ENCODE results near the gene EVX2.

The EVX2 gene

DNA sequence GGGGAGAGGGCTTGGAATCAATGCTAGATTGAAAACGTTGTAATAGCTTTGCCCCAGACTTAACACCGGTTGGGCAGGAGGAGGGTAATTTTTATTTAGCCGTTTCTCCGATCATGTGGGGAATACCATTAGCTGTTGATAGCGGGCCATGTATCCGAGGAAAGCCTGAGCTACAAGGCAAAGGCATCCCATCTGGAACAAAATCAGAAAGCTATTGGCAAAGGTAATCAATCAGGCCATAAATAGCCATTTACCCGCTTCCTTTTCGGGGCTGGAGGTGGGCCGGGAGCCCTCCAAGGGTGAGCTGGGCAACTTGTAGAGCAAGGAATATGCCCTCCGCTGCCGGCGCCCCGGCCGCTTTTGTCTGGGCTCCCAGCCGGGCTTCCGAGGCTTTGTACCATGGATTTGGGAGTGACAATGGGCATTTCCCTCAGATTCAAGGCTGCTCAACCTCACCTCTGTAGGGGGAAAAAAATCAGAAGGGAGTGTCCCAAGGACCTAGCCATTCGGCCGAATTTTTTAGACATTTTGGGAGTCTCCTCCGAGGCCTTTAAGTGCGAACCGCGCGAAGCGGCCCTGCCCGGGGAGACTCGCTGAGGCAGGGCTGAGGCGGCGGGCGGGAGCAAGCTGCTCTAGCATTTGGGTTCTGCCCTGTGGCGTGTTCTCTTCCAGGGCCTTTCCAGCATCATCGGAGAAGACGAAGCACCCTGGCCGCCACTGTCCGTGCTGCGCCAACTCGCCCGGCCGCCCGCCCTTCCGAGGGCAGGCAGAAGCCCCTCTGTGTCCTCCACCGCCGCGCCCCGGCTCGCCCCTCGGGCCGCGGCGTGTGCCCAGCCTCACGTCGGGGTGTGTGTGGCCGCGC, 37.7 kb upstream of the EVX2 start:
- DNase-seq = no peak

DNA sequence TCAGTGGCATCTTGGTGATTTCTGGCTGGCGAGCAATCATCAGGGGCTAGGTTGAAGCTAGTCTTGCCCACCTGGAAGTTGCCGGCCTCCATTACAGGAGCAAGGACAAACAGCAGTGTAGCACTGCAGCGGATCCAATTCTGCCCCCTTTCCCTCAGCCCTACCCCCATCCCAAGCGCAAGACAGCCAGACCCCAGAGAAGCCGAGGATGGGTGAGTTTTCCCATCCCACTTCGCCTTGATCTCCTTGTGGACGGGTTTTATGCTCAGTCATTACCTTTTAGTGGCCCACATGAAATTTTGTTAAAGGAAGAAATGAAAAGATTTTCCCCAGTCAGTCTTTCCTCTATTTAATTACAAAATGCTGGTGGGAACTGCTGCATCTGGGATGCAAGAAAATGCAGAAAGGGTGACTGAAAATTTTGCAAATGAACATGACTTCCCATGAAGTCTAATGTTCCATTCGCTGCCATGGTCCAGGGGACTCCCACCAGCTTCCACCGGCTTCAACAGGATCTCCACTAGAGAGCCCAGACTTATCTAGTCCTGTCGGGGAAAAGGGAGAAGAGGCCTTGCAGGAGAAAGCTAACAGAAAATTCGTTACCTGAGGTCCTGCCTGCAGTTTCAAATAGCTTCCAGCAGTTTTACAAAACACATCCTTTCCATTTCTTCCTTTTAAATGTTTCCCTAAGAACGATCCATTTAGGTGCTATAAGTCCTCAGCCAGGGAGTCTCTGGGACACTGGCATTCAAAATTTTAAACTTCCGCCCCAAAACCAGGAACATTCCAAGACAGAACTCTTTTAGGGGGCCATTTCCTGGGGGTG, 36.8 kb upstream of the EVX2 start:
- no peak for DNase-seq

- no peak for DNase-seq
These were observed 35.0 kb upstream of the EVX2 start for GRCh38 chr2:176118601-176119339.

DNA sequence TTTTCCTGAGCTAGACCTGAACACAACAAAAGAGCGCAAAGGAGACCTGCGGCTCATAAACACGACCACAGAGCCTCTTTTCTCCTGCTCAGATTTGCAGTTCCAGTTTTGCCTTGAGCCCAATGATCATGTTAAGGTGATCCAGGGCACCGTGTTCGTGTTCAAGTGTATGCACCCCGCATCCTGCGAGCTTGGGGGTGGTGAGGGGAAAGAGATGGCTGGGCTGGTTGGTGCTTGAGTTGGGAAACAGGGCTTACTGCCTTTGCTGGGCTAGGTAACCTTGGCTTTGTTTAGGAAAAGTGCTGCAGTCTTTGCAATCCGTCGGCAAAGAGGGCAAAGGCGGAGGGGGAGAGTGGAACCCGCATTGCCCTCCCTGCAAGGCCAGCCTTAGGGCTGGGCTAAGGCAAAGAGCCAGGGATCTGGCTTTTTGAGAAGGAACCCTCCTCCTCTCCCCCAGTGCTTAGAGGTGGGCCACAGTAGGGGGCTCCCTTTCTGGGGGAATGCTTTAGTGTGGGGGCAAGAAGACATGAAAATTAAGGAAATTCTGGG, 34.1 kb upstream of the EVX2 start:
- DNase-seq = no peak

- DNase-seq = no peak
These were observed 33.5 kb upstream of the EVX2 start for GRCh38 chr2:176117162-176117822.

GRCh38 chr2:176115883-176116813, 32.4 kb upstream of the EVX2 start, which contains the start of gene HOXD10:
Gene HOXD10 (plus strand): TSS chr2:176116778. CDS start chr2:176116834, 56 bp downstream.
- DNase-seq = no peak

DNA sequence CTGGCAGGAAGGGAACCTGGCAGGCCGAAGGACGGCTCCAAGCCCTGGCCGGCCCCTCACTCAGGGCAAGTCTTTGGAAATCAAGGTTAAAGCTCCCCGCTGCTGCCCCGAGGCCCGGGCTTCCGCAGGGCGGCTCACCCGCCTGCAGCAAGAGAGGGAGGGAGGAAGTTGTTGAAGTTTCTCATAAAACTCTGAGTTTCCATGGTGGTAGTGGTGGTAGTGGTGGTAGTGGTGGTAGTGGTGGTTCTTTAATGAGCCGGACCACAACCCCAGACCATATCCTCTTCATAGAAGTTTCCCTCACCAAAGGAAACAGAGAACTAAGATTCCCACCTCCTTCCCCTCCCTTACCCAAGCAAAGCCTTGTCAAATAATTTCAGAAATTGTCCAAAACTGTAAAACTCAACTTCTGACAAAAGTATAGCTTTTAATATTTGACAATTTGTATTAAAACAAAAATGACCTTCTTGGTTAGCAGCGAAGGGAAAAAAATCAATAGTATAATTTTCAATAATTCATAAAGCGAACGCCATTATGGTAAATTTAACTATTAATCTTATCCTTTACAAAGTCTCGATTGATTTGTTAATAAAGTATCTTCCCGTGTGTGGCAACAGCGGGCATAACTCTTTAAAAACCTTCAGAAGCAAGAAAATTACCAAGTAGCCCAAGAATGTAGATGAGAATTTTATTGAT, 31.3 kb upstream of the EVX2 start:
- no peak for DNase-seq

DNA sequence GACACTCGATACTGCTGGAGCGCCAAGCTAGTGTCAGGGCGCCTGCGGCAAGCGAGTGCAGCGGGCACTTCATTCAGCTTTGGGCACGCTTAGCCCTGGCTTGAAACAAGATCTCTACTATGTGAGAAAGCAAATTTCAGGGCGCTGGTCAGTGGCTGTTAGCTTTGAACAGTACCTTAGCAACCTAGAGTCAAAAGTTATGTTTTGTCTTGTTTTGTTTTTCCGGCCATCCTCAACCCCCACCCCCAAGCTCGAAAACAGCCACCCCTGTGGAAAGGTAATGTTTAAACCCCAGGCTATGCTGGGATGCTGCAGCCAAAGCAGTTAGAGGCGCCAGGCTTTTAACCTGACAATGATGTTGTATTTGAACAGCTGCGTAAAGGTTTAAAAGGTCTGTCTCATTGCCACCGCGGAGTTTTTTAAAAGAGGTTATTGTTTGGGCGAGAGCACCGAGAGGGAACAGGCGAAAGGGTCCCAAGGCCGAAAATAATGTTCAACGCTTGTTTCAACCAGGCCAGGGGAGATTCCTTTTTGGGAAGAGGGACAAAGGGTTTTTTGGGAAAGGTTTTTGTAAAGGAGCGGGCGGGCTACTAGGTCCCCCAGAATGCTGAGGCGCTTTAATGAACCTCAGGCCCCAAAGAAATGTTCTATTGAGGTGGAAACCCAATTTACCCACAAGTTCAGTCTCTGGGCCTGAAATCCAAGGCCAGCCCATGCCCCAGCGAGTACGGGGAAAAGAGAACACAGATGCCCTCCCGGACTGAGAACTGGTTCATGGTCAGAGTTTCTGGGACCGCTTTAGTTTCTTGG, 30.6 kb upstream of the EVX2 start:
- no peak for DNase-seq

- no peak for DNase-seq
These were observed 28.9 kb upstream of the EVX2 start for GRCh38 chr2:176112375-176113302.

- no peak for DNase-seq
These were observed 28.1 kb upstream of the EVX2 start for GRCh38 chr2:176111846-176112374.

DNA sequence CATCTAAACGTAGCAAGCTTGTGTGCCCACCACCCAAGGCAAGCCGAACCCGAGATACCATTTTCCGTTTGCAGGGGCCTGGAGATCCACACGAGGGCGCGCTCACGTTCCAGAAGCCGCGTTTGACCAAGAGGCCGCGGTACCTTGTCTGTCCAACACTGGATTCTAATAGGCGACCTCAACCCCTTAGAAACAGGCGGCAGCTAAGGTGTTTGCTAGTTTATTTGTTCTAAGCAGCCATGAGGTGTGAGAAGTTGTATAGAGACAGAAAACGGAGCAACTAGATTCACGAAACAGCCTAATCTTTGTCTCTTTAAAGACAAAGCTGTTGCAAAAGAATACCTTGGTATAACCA, 27.5 kb upstream of the EVX2 start:
- no peak for DNase-seq

- DNase-seq = no peak
These were observed 26.9 kb upstream of the EVX2 start for GRCh38 chr2:176110415-176111308.

- DNase-seq = no peak
These were observed 26.2 kb upstream of the EVX2 start for GRCh38 chr2:176109946-176110345.

- DNase-seq = no peak
These were observed 25.6 kb upstream of the EVX2 start for GRCh38 chr2:176109192-176109901.

- DNase-seq = no peak
These were observed 24.0 kb upstream of the EVX2 start for GRCh38 chr2:176107731-176108181.

All from stimulated activated naive CD4-positive, alpha-beta T cell (primary cell).